MM.1S (cell line): ENCODE results near the gene LACTB.

Experiments
- DNase-seq: peaks from one replicate; pipeline ENCODE4 v3.0.0-alpha.2; 2015
- H2AFZ ChIP-seq: fragments of 300-600 bp; sonication (generic); 2 replicates; pipeline ENCODE4 v1.6.0; 2016; ENCODE audit warnings: antibody characterized with exemption, low read length
- H3F3A ChIP-seq: fragments of 300-600 bp; sonication (generic); 2 replicates; pipeline ENCODE4 v1.6.1; 2016; ENCODE audit warnings: mild to moderate bottlenecking, antibody characterized with exemption, low read length, moderate library complexity, mixed read lengths; ENCODE audit not compliant: insufficient read depth
- H3K27ac ChIP-seq: fragments of 300-600 bp; sonication (generic); 2 replicates; pipeline ENCODE4 v1.5.1; 2016; ENCODE audit warnings: mild to moderate bottlenecking, low read length
- H3K27me3 ChIP-seq: fragments of 300-600 bp; sonication (generic); replicated peaks from 2 replicates; pipeline ENCODE4 v1.6.0; 2016; ENCODE audit warnings: low read length; ENCODE audit not compliant: insufficient read depth
- H3K36me3 ChIP-seq: fragments of 300-600 bp; sonication (generic); replicated peaks from 2 replicates; pipeline ENCODE4 v1.6.1; 2016; ENCODE audit warnings: mild to moderate bottlenecking, low read length, mixed read lengths; ENCODE audit not compliant: insufficient read depth
- H3K4me1 ChIP-seq: fragments of 300-600 bp; sonication (generic); 2 replicates; pipeline ENCODE4 v1.6.1; 2016; ENCODE audit warnings: low read length, mixed read lengths
- H3K4me2 ChIP-seq: fragments of 300-600 bp; sonication (generic); 2 replicates; pipeline ENCODE4 v1.6.0; 2016; ENCODE audit warnings: low read depth, low read length
- H3K4me3 ChIP-seq: fragments of 300-600 bp; sonication (generic); 2 replicates; pipeline ENCODE4 v1.5.1; 2016; ENCODE audit warnings: low read length, mixed read lengths
- H3K79me2 ChIP-seq: fragments of 300-600 bp; sonication (generic); 2 replicates; pipeline ENCODE4 v1.6.1; 2016; ENCODE audit warnings: mixed run types, low read length, mixed read lengths
- H3K9ac ChIP-seq: fragments of 300-600 bp; sonication (generic); 2 replicates; pipeline ENCODE4 v1.6.1; 2016; ENCODE audit warnings: low read length, mixed read lengths
- H3K9me2 ChIP-seq: fragments of 300-600 bp; sonication (generic); replicated peaks from 2 replicates; pipeline ENCODE4 v1.6.1; 2016; ENCODE audit warnings: mild to moderate bottlenecking, low read length, mixed read lengths; ENCODE audit not compliant: insufficient read depth
- H3K9me3 ChIP-seq: fragments of 300-600 bp; sonication (generic); replicated peaks from 2 replicates; pipeline ENCODE4 v1.6.1; 2016; ENCODE audit warnings: mild to moderate bottlenecking, low read length, mixed read lengths; ENCODE audit not compliant: insufficient read depth
- H4K20me1 ChIP-seq: fragments of 300-600 bp; sonication (generic); 2 replicates; pipeline ENCODE4 v1.6.1; 2016; ENCODE audit warnings: mild to moderate bottlenecking, low read length, moderate library complexity, mixed read lengths; ENCODE audit not compliant: insufficient read depth
- CTCF ChIP-seq: fragments of 300-600 bp; sonication (generic); IDR thresholded peaks from 2 replicates; pipeline ENCODE4 v1.5.1; 2016; ENCODE audit warnings: antibody characterized with exemption, low read length, mixed read lengths
- EZH2 ChIP-seq: fragments of 300-600 bp; sonication (generic); optimal IDR thresholded peaks from 2 replicates; pipeline ENCODE3; 2017; ENCODE audit warnings: low read depth, mild to moderate bottlenecking, antibody characterized with exemption, low read length, mixed read lengths
- EZH2phosphoT487 ChIP-seq: fragments of 300-600 bp; sonication (generic); IDR thresholded peaks from 2 replicates; pipeline ENCODE4 v1.6.1; 2018; ENCODE audit warnings: antibody characterized with exemption, low read length

Gene LACTB, protein sequence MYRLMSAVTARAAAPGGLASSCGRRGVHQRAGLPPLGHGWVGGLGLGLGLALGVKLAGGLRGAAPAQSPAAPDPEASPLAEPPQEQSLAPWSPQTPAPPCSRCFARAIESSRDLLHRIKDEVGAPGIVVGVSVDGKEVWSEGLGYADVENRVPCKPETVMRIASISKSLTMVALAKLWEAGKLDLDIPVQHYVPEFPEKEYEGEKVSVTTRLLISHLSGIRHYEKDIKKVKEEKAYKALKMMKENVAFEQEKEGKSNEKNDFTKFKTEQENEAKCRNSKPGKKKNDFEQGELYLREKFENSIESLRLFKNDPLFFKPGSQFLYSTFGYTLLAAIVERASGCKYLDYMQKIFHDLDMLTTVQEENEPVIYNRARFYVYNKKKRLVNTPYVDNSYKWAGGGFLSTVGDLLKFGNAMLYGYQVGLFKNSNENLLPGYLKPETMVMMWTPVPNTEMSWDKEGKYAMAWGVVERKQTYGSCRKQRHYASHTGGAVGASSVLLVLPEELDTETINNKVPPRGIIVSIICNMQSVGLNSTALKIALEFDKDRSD

DNA sequence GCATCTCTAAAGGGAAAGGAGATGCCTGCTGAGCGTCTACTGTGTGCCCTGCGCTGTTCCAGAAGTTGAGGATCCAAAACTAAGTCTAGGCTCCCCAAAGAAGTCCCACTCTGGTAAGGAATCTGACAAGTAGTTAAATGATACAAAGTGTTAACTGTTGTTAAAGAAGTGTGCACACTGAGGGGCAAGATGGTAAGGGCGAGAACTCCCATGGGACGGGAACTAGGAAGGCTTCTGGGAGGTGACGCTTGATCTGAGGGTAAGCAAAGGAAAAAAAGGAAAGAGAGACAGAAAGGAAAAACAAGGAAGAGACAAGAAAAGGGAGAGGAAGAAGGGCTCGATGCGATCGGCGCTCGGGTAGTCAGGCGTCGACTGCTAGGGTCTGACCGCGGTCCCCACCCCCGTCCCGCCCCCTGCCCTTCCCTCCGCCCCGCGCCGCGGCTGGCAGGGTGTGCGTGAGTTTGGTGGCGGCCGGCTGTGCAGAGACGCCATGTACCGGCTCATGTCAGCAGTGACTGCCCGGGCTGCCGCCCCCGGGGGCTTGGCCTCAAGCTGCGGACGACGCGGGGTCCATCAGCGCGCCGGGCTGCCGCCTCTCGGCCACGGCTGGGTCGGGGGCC lies at the start of gene LACTB:
LACTB (plus strand) TSS at position 480 of the 620 bp plus-strand sequence; CDS start at position 491, 11 bp downstream.
- peaks cover 4% of the 10 kb centered on the region; the same call in 1 of the 2 replicates for H3K4me1 ChIP-seq
- H3K27me3 ChIP-seq, result no peaks in the 10 kb centered on the region

GRCh38 chr15:63072023-63072650 lies 49.5 kb upstream of the LACTB start:
- H3K4me3 ChIP-seq, result no peak overlapping the region
- TF ChIP-seq EZH2phosphoT487, result no peak
- no peak for TF ChIP-seq CTCF
- no peak for TF ChIP-seq EZH2
- no peaks in the 10 kb centered on the region for H3F3A ChIP-seq
- no peak overlapping the region for H3K4me2 ChIP-seq
- H3K36me3 ChIP-seq, result no peaks in the 10 kb centered on the region
- no peaks in the 10 kb centered on the region for H3K27me3 ChIP-seq
- H3K9me3 ChIP-seq, result no peaks in the 10 kb centered on the region
- H3K9me2 ChIP-seq, result no peaks in the 10 kb centered on the region
- no peaks in the 10 kb centered on the region for H3K79me2 ChIP-seq
- no peak overlapping the region for H2AFZ ChIP-seq
- no peaks in the 10 kb centered on the region for H4K20me1 ChIP-seq
- H3K4me1 ChIP-seq, result no peaks in the 10 kb centered on the region
- no peak for DNase-seq
- no peak overlapping the region for H3K9ac ChIP-seq
- no peak overlapping the region for H3K27ac ChIP-seq

More for the DNA sequence above, at the start of gene LACTB:
- DNase-seq, result peak; percentile 86
- Histone ChIP-seq H4K20me1 (no peaks in the 10 kb centered on the region), H3K9ac (peak within 1 kb of the TSS; percentile 61; the same call in 1 of the 2 replicates), H3F3A (0 out of 2 replicates have a peak, but pooled peaks cover 2% of the 10 kb centered on the region), H3K4me2 (peak within 1 kb of the TSS; percentile 87), H3K27ac (peak within 1 kb of the TSS; percentile 42; the same call in 1 of the 2 replicates), H2AFZ (peak within 1 kb of the TSS; percentile 100), H3K4me3 (peak within 1 kb of the TSS; percentile 95), H3K9me3 (no peaks in the 10 kb centered on the region), H3K79me2 (no peaks in the 10 kb centered on the region), H3K9me2 (no peaks in the 10 kb centered on the region), H3K36me3 (no peaks in the 10 kb centered on the region)
- TF ChIP-seq EZH2phosphoT487, result no peak
- TF ChIP-seq EZH2, result no peak
- TF ChIP-seq CTCF, result no peak

GRCh38 chr15:63072809-63073277 lies 48.8 kb upstream of the LACTB start:
- TF ChIP-seq EZH2 (no peak), CTCF (no peak), EZH2phosphoT487 (no peak)
- no peaks in the 10 kb centered on the region for H3F3A ChIP-seq
- H3K9me3 ChIP-seq, result no peaks in the 10 kb centered on the region
- no peak overlapping the region for H2AFZ ChIP-seq
- no peak overlapping the region for H3K4me2 ChIP-seq
- no peak overlapping the region for H3K4me3 ChIP-seq
- H3K4me1 ChIP-seq, result no peaks in the 10 kb centered on the region
- no peak overlapping the region for H3K27ac ChIP-seq
- no peaks in the 10 kb centered on the region for H3K36me3 ChIP-seq
- no peaks in the 10 kb centered on the region for H4K20me1 ChIP-seq
- no peak for DNase-seq
- H3K9ac ChIP-seq, result no peak overlapping the region
- no peaks in the 10 kb centered on the region for H3K27me3 ChIP-seq
- no peaks in the 10 kb centered on the region for H3K9me2 ChIP-seq
- no peaks in the 10 kb centered on the region for H3K79me2 ChIP-seq
